Thyroid gland (tissue), 4 donors: ENCODE data around the gene FGF22. TPM values are rescaled to one million over a fixed set of nuclear protein-coding genes. Genes with fewer than 3 reads are reported as not detected.

Experiments used
- DNase-seq, 2 donors: peaks; one replicate each; pipeline ENCODE4 v3.0.0-alpha.2; 2019
- H3K27ac ChIP-seq, 3 donors: fragments of 200-600 bp; sonication (generic); 1 replicate in 2 of 3; 2 replicates in 1 of 3; pipeline ENCODE4 v1.5.1; 2016 to 2019; ENCODE audit warnings: mild to moderate bottlenecking in 1 of 3, moderate library complexity in 1 of 3
- H3K27me3 ChIP-seq: fragments of 200-600 bp; sonication (generic); one replicate; pipeline ENCODE4 v1.5.1; 2019
- H3K36me3 ChIP-seq, 2 donors: fragments of 200-600 bp; sonication (generic); one replicate each; pipeline ENCODE4 v1.5.1; 2016 to 2019
- H3K4me1 ChIP-seq, 2 donors: fragments of 200-600 bp; sonication (generic); one replicate each; pipeline ENCODE4 v1.5.1; 2017 to 2019
- H3K4me3 ChIP-seq, 3 donors: fragments of 200-600 bp; sonication (generic); replicated peaks in 1 of 3; 1 replicate in 2 of 3; 2 replicates in 1 of 3; pipeline ENCODE4 v1.5.1; 2016; ENCODE audit warnings: mild to moderate bottlenecking in 1 of 3
- H3K9me3 ChIP-seq: fragments of 200-600 bp; sonication (generic); one replicate; pipeline ENCODE4 v1.5.1; 2017
- CTCF ChIP-seq, 6 experiments: fragments of 200-600 bp in 3 of 6; fragments of 450-650 bp in 3 of 6; sonication (generic) in 3 of 6; IDR thresholded peaks; one replicate each; pipeline ENCODE4 v1.5.1; 2016 to 2019; ENCODE audit warnings: antibody characterized with exemption in 6 of 6, mild to moderate bottlenecking in 2 of 6, inconsistent platforms in 1 of 6, moderate library complexity in 1 of 6
- POLR2A ChIP-seq, 2 donors: fragments of 450-650 bp; IDR thresholded peaks; one replicate each; pipeline ENCODE4 v1.6.1; 2017; ENCODE audit warnings: antibody characterized with exemption in 2 of 2, mild to moderate bottlenecking in 2 of 2, moderate library complexity in 1 of 2
- WGBS, 2 donors: methylation state at CpG; one replicate each; pipeline ENCODE4 v1.1.5; 2017; 5-methylcytosine and 5-hydroxymethylcytosine counted together
- intact Hi-C: fragments of 100-400 bp; cut with DNase I; formaldehyde crosslinking; loops from one replicate; pipeline ENCODE4 v1.15.1; 2023
- total RNA-seq, 4 donors: library from RNA; depleted of rRNA; stranded (reverse); fragments of >200 nt; gene quantifications; one replicate each; pipeline ENCODE4 v1.2.3, GENCODE V29; 2016

FGF22 gene
- total RNA-seq, 4 donors from 2014 or later: not detected

- TF ChIP-seq POLR2A (IDR thresholded peaks at IDR 0.05) (no peak), CTCF (IDR thresholded peaks at IDR 0.05) (no peak)
- H3K9me3 ChIP-seq: no peaks in the 10 kb centered on the region
- 41 to 50% methylated on average over 21 to 35 of the region's 36 CpGs for WGBS, 2 donors
- H3K27me3 ChIP-seq: no peaks in the 10 kb centered on the region
- intact Hi-C loops: no loop called here
- H3K4me3 ChIP-seq: no peak overlapping the region
- no peaks in the 10 kb centered on the region for H3K36me3 ChIP-seq
- H3K27ac ChIP-seq: no peak overlapping the region
- no peak for DNase-seq
- H3K4me1 ChIP-seq: peaks cover 0 to 8% of the 10 kb centered on the region in 2 donors
Observed at GRCh38 chr19:610801-611480, 28.7 kb upstream of the FGF22 start.

GRCh38 chr19:611481-611868, 28.2 kb upstream of the FGF22 start:
- no peak for DNase-seq
- no peak overlapping the region for H3K27ac ChIP-seq
- 68 to 76% methylated on average over 9 to 13 of the region's 13 CpGs for WGBS, 2 donors
- intact Hi-C loops: no loop called here
- H3K9me3 ChIP-seq: no peaks in the 10 kb centered on the region
- H3K36me3 ChIP-seq: no peaks in the 10 kb centered on the region
- H3K4me3 ChIP-seq: no peak overlapping the region
- H3K27me3 ChIP-seq: no peaks in the 10 kb centered on the region
- H3K4me1 ChIP-seq: peaks cover 0 to 11% of the 10 kb centered on the region in 2 donors
- no peak for TF ChIP-seq POLR2A (IDR thresholded peaks at IDR 0.05)
- no peak for TF ChIP-seq CTCF (IDR thresholded peaks at IDR 0.05)

- H3K9me3 ChIP-seq: no peaks in the 10 kb centered on the region
- intact Hi-C loops: no loop called here
Observed at GRCh38 chr19:612941-613340, 26.7 kb upstream of the FGF22 start.

GRCh38 chr19:613732-614567, 25.7 kb upstream of the FGF22 start:
- H3K4me3 ChIP-seq: no peak overlapping the region
- TF ChIP-seq POLR2A (IDR thresholded peaks at IDR 0.05) (no peak), CTCF (IDR thresholded peaks at IDR 0.05) (no peak)

More at GRCh38 chr19:612941-613340, 26.7 kb upstream of the FGF22 start:
- H3K4me1 ChIP-seq: peaks cover 0 to 12% of the 10 kb centered on the region in 2 donors
- H3K4me3 ChIP-seq: no peak overlapping the region
- TF ChIP-seq POLR2A (IDR thresholded peaks at IDR 0.05): no peak
- H3K27me3 ChIP-seq: no peaks in the 10 kb centered on the region
- 90 to 91% methylated on average over 26 to 33 of the region's 33 CpGs for WGBS, 2 donors
- H3K36me3 ChIP-seq: peaks cover 6 to 7% of the 10 kb centered on the region in 2 donors
- no peak overlapping the region for H3K27ac ChIP-seq
- no peak for DNase-seq

GRCh38 chr19:615619-616018, 24.1 kb upstream of the FGF22 start:
- no peaks in the 10 kb centered on the region for H3K9me3 ChIP-seq
- no peak overlapping the region for H3K27ac ChIP-seq
- 3 to 61% methylated on average over 7 to 11 of the region's 33 CpGs for WGBS, 2 donors
- intact Hi-C loops: no loop called here
- TF ChIP-seq POLR2A (IDR thresholded peaks at IDR 0.05) (no peak), CTCF (IDR thresholded peaks at IDR 0.05) (no peak)
- peaks cover 31 to 32% of the 10 kb centered on the region in 2 donors for H3K36me3 ChIP-seq
- no peaks in the 10 kb centered on the region for H3K27me3 ChIP-seq
- peak; percentile 16 to 17 for DNase-seq
- H3K4me1 ChIP-seq: peaks cover 0 to 7% of the 10 kb centered on the region in 2 donors
- H3K4me3 ChIP-seq: no peak overlapping the region

More at GRCh38 chr19:613732-614567, 25.7 kb upstream of the FGF22 start:
- intact Hi-C loops: no loop called here
- H3K36me3 ChIP-seq: peaks cover 16 to 17% of the 10 kb centered on the region in 2 donors
- DNase-seq: no peak
- no peaks in the 10 kb centered on the region for H3K27me3 ChIP-seq
- H3K9me3 ChIP-seq: no peaks in the 10 kb centered on the region
- H3K4me1 ChIP-seq: peaks cover 0 to 12% of the 10 kb centered on the region in 2 donors
- 78 to 88% methylated on average over 9 to 21 of the region's 54 CpGs for WGBS, 2 donors
- H3K27ac ChIP-seq: no peak overlapping the region
